Measurements from ENCODE around the gene TMEM161A.
A peak's percentile ranks its signal among the peaks of the same experiment; 100 is the strongest.
"Not testable (repeated sequence)": the region's sequence is repeated elsewhere in the genome, so short reads cannot be mapped to it uniquely, and the experiment has no call there.

The TMEM161A gene

DNA sequence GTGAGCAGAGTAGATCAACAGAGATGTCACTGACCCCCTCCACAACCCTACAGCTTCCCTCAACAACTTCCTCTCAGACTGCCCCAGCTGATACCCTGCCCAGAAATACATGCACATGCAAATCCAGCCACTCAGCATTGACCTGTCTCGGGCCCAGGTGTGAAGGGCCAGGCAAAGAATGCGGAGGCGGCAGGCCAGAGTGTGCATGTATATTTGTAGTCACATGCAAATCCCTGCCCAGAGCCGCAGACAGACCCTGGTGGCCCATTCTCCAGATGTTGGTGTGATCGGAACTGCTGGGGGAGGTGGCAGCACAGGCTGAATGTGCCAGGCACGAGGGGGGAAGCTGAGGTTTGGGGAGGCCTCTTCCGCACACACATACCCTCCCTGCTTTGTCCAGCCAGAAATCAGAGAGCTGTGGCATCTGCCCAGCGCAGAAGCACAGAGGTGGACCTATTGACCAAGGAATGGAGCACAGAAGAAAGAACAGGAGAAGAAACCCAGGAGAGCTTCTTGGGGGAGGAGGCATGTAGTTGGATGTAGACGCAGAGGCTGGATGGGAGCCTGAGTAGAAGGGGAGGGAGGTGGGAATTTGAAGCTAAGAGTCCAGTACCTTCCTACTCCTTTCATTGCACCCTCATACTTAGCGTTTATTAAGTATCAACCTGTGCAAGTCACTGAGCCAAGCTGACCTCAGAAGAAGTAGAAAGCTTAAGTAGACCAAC, 17.4 kb upstream of the TMEM161A start:
- no peak for DNase-seq

DNA sequence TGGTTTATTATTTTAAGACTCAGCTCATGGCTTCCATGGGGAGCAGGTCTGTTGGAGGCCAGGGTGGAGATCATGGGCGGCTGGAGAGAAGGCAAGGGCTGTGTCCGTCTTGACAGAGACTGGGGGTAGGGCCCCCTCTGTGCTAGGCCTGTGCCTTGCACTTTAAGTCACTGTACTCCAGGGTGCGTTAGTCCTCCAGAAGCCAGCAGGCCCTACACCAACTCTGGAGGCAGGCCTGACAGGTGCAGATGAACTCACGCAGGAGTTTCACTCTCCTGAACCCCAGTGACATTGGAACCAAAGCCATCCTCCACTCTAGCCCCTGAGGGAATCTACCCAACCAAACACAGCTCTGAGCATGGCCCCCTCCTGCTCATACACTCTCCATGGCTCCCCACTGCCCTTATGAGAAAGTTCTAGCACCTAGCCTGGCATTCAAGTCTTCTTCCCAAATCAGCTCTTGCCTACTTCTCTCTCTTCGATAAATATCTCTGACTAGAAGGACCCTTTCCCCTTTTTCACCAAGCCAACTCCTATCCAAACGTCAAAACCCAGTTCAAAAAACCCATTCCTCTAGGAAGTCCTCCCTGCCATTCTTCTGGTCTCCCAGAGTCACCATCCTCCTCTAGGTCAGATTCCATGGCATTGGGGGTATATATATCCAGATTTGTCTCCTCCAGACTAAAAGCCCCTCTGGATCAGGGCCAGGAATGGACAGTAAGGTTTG, 16.7 kb upstream of the TMEM161A start:
- DNase-seq: no peak

DNA sequence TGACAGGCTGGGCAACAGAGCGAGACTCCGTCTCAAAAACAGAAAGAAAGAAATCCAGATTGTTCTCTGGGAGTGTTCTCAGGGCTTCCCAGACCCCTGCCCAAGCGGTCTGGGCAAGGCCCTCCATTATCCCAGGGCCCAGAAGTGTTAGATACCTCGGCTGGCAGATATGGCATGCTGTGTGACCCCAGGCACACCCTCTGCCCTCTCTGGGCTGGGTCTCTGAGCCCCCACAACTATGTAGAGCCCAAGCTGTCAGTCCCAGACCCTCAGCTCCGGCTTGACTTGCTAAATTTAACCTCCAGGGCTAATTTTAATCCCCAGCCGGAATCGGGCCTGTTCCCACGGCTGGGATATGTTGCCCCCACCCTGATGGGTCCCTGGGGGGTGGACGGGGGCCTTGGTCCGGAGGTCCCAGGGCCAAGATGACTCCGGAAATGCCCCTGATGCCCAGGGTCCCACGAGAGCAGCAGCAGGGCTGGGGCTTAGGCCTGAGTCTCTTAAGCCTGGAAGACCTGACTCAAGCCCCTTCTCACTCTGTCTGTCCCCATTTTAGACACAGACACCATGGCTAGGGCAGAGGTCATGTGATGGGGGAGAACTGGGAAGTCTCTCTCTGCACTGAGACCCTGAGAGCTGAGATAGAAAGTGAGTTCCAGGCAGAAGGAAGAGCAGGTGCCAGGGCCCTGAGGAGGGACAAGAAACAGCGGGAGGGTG, 14.5 kb upstream of the TMEM161A start:
- DNase-seq: no peak

DNA sequence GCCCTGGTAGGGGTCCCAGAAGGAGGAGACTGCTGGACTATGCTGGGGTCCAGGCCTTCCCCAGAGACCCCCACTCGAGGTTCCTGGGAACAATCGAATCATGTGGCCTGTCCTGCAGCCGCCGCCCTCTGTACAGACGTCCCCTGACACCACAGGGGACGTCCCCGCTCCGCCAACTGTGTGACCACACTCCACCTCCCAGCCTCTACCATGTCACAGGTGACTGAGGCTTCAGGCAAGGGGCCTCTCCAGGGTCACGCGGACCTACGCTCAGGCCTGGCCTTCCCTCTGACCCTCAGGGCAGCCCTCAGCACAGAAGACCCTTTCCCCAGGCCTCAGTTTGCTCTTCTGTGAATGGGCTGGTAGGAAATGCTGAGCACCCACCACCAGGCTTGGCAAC, 13.1 kb upstream of the TMEM161A start:
- DNase-seq: no peak

DNA sequence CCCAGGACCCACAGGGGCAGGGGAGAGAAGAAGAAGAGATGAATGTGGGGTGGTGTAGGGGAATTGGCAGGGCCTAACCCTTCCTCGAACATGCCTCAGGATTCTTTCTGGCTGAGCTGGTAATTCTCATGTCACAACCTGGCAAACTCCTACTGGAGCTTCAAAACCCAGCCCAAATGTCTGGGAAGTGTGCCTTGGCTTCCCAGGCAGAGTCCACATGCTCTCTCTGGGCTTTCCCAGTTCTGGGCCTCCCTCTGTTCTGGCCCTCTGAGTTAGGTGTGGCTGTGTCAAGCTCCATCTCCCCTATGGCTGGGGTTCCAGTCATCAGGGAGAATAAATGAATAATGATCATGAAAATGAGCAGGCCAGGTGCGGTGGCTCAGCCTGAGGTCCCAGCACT, 11.2 kb upstream of the TMEM161A start:
- no peak for DNase-seq

DNA sequence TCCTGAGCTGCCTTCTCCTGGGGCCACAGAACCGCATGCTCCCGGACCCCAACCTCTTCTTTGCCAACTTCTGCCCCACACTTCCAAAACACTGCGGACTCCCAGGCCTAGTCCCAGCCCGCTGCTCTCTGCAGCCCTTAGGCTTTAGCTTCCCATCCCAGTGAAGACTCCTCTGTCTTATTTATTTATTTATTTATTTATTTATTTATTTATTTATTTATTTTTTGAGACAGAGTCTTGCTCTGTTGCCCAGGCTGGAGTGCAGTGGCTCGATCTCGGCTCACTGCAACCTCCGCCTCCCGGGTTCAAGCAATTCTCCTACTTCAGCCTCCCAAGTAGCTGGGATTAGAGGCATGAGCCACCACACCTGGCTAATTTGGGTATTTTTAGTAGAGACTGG, 10.2 kb upstream of the TMEM161A start:
- not testable (repeated sequence) for DNase-seq

DNA sequence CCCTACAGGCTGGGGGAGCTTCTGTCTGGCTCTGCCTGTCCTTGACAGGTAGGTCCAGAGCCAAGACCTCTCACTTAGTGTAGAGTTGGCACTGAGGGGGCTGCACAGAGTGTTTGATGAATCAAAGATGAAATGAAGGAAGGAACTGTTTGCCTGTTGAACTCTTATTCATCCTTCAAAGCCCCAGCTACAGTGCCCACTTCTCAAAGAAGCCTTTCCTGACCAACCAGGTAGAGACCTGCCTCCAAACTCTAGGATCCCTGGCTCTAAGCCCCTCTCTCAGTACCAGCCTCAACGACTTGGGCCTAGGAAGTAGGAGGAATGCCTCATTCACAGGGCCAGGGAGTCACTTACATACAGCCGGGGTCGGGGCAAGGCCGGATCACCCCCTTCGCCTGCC, 9.1 kb upstream of the TMEM161A start:
- no peak for DNase-seq

DNA sequence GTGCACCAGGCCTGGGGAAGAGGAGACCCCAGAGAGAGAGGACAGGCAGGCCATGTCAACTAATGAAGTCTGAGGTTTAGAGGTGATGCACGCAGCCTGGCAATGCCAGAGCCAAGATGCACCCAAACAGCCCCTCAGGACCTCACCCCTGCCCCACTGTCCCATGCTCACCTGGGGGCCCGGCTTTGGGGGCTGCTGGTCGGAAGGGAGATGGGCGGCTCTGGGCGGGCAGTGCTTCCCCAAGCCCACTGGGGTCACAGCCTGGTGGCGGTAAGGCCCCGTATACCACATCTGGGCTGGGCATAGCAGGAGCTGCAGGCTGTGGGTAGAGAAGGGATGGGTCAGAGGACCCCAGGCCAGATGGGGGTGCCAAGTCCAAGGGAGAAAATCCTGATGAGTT, 8.6 kb upstream of the TMEM161A start:
- DNase-seq: no peak

DNA sequence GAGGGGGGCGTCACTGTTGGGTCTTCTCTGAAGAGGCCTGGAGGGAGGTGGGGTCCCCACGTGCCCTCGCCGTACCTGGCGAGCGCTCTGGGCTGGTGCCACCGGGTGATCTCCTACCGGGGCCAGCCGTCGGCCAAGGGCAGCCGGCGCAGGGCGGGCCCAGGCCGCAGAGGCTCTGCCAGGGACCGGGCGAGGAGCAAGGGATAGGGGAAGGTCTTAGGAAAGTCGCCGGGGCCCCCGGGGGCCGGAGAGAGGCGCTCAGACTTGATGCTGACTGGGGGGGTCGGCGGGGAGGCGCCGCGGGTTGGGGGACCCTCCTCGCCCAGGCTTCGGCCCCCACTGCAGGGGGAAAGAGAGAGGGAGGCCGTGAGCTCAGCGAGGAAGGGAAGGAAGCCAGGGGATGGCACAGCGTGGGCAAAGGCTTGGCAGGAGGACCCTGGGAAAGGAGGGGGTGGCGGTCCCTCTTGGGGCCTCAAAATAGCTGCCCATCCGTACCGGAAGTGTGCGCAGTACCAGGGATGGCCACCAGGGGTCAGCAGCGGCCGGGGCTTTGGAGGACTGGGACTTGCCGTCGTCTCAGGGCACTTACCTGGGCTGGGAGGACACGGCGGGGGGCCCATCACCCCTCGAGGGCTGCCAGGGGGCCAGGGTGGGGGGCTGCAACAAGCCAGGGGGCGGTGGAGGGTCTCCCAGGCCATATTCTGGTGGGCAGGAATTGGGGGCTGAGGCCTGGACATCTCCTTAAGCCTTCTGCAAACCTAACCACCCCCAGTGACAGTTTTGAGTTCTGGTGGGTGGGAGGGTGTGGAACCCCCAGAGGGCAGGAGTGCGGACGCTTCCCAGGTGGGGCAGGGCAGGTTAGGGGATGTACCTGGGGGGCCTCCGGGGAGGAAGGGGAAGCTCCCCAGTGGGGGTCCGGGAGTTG, 7.7 kb upstream of the TMEM161A start:
- DNase-seq: peak in 43 of 56 donors; percentile 5 to 79 (median 43)

DNA sequence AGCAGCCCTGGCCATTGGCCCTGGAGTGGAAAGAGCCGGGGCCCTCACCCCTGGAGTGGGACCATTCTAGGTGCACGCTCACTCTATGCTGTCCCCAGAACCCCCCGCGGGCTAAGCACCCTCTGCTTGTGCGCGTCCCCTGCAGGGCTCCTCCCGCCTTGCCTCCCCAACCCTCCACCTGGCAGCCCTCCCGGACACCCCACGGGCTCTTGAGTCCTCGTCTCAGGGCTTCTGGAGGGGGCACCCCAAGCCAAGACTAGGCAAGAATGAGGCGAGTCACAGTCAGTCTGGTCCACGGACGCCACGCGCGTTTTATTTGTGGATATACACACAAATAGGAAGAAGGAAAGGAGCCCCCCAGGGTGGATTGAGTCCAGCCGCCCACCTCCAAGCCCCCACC, 7.0 kb upstream of the TMEM161A start:
- DNase-seq: no peak

DNA sequence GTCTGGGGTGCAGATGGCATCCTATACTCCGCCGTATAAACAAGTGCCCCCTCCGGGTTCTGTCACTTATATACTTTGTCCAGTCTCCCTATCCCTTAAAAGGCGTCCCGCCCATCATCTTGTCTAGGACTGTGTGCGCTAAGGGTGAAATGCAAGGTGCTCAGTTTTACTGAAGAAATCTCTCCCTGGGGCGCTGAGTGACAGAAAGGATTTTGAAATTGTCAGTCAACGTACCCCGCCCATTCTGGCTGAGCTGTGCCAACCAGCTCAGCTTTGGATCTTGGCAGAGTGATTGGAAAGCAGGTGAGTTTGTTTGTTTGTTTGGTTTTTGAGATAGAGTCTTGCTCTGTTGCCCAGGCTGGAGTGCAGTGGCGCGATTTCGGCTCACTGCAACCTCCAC, 4.1 kb upstream of the TMEM161A start:
- no peak for DNase-seq

DNA sequence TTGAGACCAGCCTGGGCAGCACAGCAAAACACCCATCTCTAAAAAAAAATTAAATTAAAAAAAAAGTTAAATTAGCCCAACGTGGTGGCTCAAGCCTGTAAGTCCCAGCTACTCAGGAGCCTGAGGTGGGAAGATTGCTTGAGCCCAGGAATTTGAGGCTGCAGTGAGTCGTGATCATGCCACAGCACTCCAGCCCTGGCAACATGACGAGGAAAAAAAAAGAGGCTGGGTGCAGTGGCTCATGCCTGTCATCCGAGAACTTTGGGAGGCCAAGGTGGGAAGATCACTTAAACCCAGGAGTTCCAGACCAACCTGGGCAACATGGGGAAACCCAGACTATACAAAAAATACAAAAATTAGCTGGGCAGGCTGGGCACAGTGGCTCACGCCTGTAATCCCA, 2.2 kb upstream of the TMEM161A start:
- no peak for DNase-seq

DNA sequence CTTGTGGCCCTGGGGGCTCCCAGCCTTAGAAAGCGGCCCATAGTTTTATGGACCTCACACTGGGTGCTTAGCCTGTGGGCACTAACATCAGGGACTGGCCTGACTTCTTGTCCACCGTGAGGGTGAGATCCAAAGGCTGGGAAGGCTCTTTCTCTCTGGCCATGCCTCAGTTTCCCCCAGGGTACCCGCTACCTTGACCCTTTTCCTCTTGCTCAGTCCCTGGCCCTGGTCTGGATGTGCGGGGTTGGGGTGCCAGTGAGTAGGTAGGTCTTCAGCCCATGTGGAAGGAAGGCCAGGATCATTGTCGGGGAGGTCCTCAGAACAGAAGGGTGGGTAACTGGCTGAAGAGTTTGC, 1.6 kb upstream of the TMEM161A start:
- DNase-seq: no peak

DNA sequence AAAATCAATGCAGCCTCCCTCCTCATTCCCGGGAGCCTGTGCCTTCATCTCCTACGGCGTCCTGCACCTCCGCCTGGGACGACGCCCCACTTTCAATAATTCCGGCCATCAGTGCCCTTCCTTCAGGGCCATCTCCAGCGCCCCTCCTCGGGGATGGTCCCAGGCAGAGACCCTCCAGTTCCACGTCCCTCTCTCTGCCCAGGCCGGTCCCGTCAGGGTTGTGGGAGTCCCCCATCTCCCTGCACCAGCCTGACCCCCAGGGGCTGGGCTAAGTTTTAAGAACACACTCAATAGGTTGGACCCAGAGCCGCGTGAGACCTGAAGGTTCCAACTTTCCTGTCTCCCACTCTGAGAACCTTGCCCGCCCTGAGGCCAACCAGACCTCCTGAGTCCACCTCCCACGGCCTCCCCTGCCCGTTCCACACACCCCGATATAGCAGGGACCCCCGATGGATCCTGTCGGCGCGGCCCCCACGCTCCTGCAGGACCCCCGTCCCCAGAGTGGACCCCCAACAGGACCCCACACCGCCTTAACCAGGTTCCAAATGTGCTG, 646 bp downstream of the TMEM161A start:
- peak in 1 of 56 donors; percentile 30 for DNase-seq

DNA sequence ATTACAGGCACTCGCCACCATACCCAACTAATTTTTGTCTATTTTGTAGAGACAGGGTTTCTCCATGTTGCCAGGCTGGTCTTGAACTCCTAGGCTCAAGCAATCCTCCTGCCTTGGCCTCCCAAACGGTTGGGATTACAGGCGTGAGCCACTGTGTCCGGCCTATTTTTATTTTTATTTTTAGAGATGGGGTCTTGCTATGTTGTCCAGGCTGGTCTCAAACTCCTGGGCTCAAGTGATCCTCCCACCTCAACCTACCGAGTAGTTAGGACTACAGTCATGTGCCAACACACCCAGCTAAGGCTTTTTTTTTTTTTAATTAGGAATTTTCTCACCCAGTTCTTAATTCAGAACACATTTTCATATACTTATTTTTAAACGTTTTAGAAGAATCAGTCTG, 2.6 kb downstream of the TMEM161A start:
- DNase-seq: not testable (repeated sequence)

DNA sequence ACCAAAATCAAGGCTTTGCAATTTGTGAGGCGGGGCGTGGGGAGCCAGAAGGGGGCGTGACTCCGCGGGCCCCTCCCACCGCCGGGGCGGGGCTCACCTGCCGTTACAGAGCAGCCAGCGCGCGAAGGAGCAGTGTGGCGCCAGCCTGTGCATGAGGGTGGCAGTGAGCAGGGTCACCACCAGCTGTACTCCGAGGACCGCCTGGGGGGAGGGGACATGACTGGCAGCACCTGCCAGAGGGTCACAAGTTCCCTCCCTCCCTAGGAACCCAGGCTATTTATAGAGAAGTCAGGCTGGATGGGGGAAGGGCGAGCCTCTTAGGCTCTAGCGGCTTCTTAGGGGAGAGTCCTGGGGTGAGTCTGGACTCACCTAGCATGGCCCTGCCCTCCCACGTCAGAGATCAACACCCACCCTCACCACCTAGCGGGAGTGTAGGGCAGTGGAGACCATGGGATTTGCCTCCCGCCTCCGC, 3.6 kb downstream of the TMEM161A start:
- DNase-seq: peak in 2 of 56 donors; percentile 28 to 35

DNA sequence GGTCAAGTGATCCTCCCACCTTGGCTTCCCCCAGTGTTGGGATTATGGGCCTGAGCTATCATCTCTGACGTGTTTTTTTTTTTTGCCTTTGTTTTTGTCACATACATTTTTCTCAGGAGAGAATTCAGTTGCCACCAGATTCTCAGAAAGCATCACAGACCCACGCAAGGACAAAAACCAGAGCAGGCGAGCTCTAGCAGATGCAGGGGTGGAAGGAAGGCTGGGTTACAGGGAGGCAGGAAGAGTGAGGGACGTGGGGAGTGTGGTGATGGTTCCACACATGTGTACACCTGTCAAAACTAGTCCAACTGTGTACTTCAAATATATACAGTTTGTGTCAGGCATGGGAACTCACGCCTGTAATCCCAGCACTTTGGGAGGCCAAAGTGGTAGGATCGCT, 4.3 kb downstream of the TMEM161A start:
- DNase-seq: peak in 4 of 56 donors; percentile 7 to 22 (median 12)

DNA sequence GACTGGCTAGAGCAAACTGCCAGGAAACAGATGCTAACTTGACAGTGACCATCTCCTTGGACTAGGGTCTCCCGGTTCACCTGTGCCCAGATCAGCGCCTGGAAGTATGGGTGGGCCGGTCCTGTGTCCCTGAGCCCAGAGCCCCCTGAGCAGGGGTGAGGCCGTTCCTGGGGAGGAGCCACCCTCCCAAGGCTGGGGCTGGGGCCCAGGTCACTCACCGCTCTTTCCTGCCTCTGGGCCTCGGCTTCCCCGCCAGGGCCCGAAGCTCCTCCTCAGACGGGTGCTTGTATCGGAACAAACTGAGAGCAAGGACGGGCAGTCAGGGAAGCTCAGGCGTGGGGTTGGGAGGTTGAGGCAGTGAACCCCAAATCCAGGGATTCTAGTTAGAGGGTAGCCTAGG, 5.4 kb downstream of the TMEM161A start:
- no peak for DNase-seq

DNA sequence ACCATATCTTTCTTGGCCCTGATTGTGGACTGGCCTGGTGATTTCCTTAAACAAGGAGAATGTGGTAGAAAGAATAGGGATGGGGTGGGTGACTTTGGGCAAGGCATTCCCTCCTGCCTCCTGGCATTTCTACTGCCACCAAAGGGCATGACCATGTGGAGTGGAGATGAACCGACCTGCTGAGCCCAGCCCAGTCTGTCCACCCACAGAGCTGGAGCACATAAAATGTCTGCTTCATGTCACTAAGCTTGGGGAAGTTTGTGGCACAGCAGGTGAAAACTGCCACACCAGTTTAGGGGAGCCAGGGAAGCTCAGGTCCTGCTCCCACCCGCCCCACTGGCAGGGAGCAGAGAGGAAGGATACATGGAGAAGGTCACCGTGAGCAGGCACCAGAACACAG, 6.3 kb downstream of the TMEM161A start:
- no peak for DNase-seq

DNA sequence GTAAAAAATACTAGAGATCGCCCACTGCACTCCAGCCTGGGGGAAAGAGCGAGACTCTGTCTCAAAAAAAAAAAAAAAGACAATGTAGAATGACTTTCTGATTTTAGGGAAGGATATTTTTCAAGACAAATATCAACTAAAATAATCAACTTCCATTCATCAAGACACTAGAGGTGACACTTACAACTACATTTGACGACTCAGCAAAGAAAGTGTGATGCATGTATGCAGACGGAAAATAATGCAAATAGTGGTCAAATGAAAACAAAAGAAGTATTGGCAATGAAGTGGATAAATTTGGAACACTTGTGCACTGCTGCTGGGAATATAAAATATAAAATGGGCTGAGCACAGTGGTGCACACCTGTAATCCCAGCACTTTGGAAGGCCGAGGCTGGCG, 12.2 kb downstream of the TMEM161A start:
- no peak for DNase-seq

DNA sequence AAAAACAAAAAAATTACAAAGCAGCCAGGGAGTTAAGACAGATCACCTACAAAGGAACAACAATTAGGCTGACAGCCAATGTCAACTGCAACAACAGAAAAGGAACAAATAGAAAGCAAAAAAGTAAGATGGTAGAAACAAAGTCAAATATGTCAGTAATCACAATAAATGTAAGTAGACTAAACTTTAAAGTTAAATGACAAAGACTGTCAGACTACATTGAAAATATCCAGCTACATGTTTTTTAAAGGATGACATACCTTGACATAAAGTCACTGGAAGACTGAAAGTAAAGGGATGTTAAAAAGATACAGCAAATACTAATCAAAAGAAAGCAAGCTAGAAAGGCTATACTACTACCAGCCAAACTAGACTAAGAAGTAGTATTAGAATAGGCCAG, 14.9 kb downstream of the TMEM161A start:
- no peak for DNase-seq

Measured in amygdala (tissue), 56 donors.